HL-60 (cell line): ENCODE data around the gene EPHA1.
"Not testable (repeated sequence)": the region's sequence is repeated elsewhere in the genome, so short reads cannot be mapped to it uniquely, and the experiment has no call there.

ENCODE experiments used
- DNase-seq, 2 experiments: peaks; one replicate each; pipeline ENCODE4 v3.0.0-alpha.2; 2010 to 2020; ENCODE audit warnings: low read depth in 1 of 2, low spot score in 1 of 2
- H3K27ac ChIP-seq: fragments of 250-450 bp; sonication (Bioruptor Pico); replicated peaks from 2 replicates; pipeline ENCODE4 v1.5.1; 2020; ENCODE audit warnings: mild to moderate bottlenecking, moderate library complexity
- H3K27me3 ChIP-seq: fragments of 250-450 bp; sonication (Bioruptor Pico); 2 replicates; pipeline ENCODE4 v1.5.1; 2021; ENCODE audit warnings: mild to moderate bottlenecking, moderate library complexity; ENCODE audit not compliant: insufficient read depth, poor library complexity, severe bottlenecking
- H3K4me3 ChIP-seq: replicated peaks from 2 replicates; pipeline ENCODE4 v1.5.1; 2011; ENCODE audit warnings: mild to moderate bottlenecking, control low read depth, low read length; ENCODE audit not compliant: insufficient read depth
- CTCF ChIP-seq: IDR thresholded peaks from one replicate; pipeline ENCODE4 v1.5.1; 2011; ENCODE audit warnings: low read length, control low read depth, inconsistent platforms; ENCODE audit not compliant: insufficient read depth
- GABPA ChIP-seq: IDR thresholded peaks from 2 replicates; pipeline ENCODE4 v1.6.1; 2012; ENCODE audit warnings: low read depth
- POLR2AphosphoS5 ChIP-seq: IDR thresholded peaks from 2 replicates; pipeline ENCODE4 v1.6.1; 2012; ENCODE audit warnings: low read depth
- REST ChIP-seq: IDR thresholded peaks from 2 replicates; pipeline ENCODE4 v1.6.1; 2012; ENCODE audit warnings: low read depth; ENCODE audit not compliant: insufficient replicate concordance
- SPI1 ChIP-seq: IDR thresholded peaks from 2 replicates; pipeline ENCODE4 v1.6.1; 2012; ENCODE audit warnings: low read depth, mild to moderate bottlenecking, borderline replicate concordance

The EPHA1 gene

GRCh38 chr7:143394068-143394467 lies 14.6 kb downstream of the EPHA1 start:
- DNase-seq: no peak
- H3K27ac ChIP-seq: no peak overlapping the region
- no peak overlapping the region for H3K4me3 ChIP-seq
- TF ChIP-seq GABPA: no peak
- TF ChIP-seq SPI1: no peak
- H3K27me3 ChIP-seq: no peaks in the 10 kb centered on the region

- Histone ChIP-seq H3K4me3 (no peak overlapping the region), H3K27me3 (no peaks in the 10 kb centered on the region), H3K27ac (no peak overlapping the region)
- DNase-seq: no peak
- no peak for TF ChIP-seq SPI1
- peak; percentile 25; the same call in 1 of the 2 replicates for TF ChIP-seq POLR2AphosphoS5
- TF ChIP-seq CTCF: no peak
- no peak for TF ChIP-seq GABPA
- TF ChIP-seq REST: no peak
Measured at GRCh38 chr7:143393267-143394041, 15.2 kb downstream of the EPHA1 start.

- Histone ChIP-seq H3K27ac (no peak overlapping the region), H3K27me3 (no peaks in the 10 kb centered on the region), H3K4me3 (no peak overlapping the region)
- no peak for DNase-seq
- no peak for TF ChIP-seq CTCF
- TF ChIP-seq SPI1: no peak
- TF ChIP-seq POLR2AphosphoS5: no peak; the same call in none of the 2 replicates
- TF ChIP-seq GABPA: no peak
- TF ChIP-seq REST: no peak
Measured at GRCh38 chr7:143392875-143393266, 15.8 kb downstream of the EPHA1 start.

- not testable (repeated sequence) for H3K27ac ChIP-seq, DNase-seq
Measured at GRCh38 chr7:143392427-143392826, 16.2 kb downstream of the EPHA1 start.

More at GRCh38 chr7:143392427-143392826, 16.2 kb downstream of the EPHA1 start:
- not testable (repeated sequence) for H3K27me3 ChIP-seq, H3K4me3 ChIP-seq
